Measurements from ENCODE around the gene RRP8. TPM values are rescaled to one million over a fixed set of nuclear protein-coding genes. Genes with fewer than 3 reads are reported as not detected.

RRP8 gene
- total RNA-seq, 4 donors from 2014 or later: 10.9 to 23.5 (median 15.7) TPM

GRCh38 chr11:6616596-6617250 lies 13.3 kb upstream of the RRP8 start:
- 89% methylated on average over 10 to 14 of the region's 14 CpGs for WGBS, 2 donors
- TF ChIP-seq POLR2A (IDR thresholded peaks at IDR 0.05) (no peak), CTCF (IDR thresholded peaks at IDR 0.05) (no peak)
- intact Hi-C loops (cut with DNase I): loop anchor here (10.0 kb wide), 1 partner anchor 132 kb away; the partner anchor contains the start of genes ARFIP2 and TIMM10B
- Histone ChIP-seq H3K4me1 (peaks cover 15 to 40% (median 30%) of the 10 kb centered on the region in 3 donors), H3K36me3 (peaks cover 5 to 32% (median 7%) of the 10 kb centered on the region in 3 donors), H3K9me3 (no peaks in the 10 kb centered on the region), H3K27ac (peak overlapping the region in 1 of 4 donors; percentile 96), H3K27me3 (no peaks in the 10 kb centered on the region), H3K4me3 (no peak overlapping the region)
- DNase-seq: no peak

- H3K27ac ChIP-seq: no peak overlapping the region
- H3K27me3 ChIP-seq: no peaks in the 10 kb centered on the region
- intact Hi-C loops (cut with DNase I): loop anchor here (10.0 kb wide), 1 partner anchor 131 kb away; the partner anchor contains the start of genes ARFIP2 and TIMM10B
- H3K36me3 ChIP-seq: peaks cover 5 to 34% (median 7%) of the 10 kb centered on the region in 3 donors
- peaks cover 21 to 47% (median 35%) of the 10 kb centered on the region in 3 donors for H3K4me1 ChIP-seq
- no peak for DNase-seq
- H3K9me3 ChIP-seq: no peaks in the 10 kb centered on the region
- TF ChIP-seq POLR2A (IDR thresholded peaks at IDR 0.05) (no peak), CTCF (IDR thresholded peaks at IDR 0.05) (no peak)
- WGBS, 2 donors: 91 to 93% methylated on average over 8 to 9 of the region's 9 CpGs
- H3K4me3 ChIP-seq: no peak overlapping the region
Observed at GRCh38 chr11:6615882-6616585, 12.6 kb upstream of the RRP8 start.

GRCh38 chr11:6615046-6615445 lies 11.6 kb upstream of the RRP8 start:
- Histone ChIP-seq H3K9me3 (no peaks in the 10 kb centered on the region), H3K4me1 (peaks cover 26 to 57% (median 40%) of the 10 kb centered on the region in 3 donors), H3K27me3 (no peaks in the 10 kb centered on the region), H3K4me3 (no peak overlapping the region), H3K36me3 (peaks cover 12 to 43% (median 17%) of the 10 kb centered on the region in 3 donors), H3K27ac (peak overlapping the region in 1 of 4 donors; percentile 38)
- DNase-seq: no peak
- intact Hi-C loops (cut with DNase I): loop anchor here (10.0 kb wide), 1 partner anchor 130 kb away; the partner anchor contains the start of genes ARFIP2 and TIMM10B
- WGBS, 2 donors: 92 to 100% methylated on average over 5 of the region's 5 CpGs
- TF ChIP-seq POLR2A (IDR thresholded peaks at IDR 0.05) (no peak), CTCF (IDR thresholded peaks at IDR 0.05) (no peak)

- Histone ChIP-seq H3K9me3 (no peaks in the 10 kb centered on the region), H3K4me1 (peaks cover 26 to 58% (median 35%) of the 10 kb centered on the region in 3 donors), H3K27me3 (no peaks in the 10 kb centered on the region), H3K36me3 (peaks cover 17 to 49% (median 23%) of the 10 kb centered on the region in 3 donors), H3K27ac (peak overlapping the region in 1 of 4 donors; percentile 38), H3K4me3 (no peak overlapping the region)
- DNase-seq: no peak
- intact Hi-C loops (cut with DNase I): loop anchor here (10.0 kb wide), 1 partner anchor 130 kb away; the partner anchor contains the start of genes ARFIP2 and TIMM10B
- no peak for TF ChIP-seq POLR2A (IDR thresholded peaks at IDR 0.05)
- TF ChIP-seq CTCF (IDR thresholded peaks at IDR 0.05): no peak
- 71 to 100% methylated on average over 1 of the region's 2 CpGs for WGBS, 2 donors
Observed at GRCh38 chr11:6614446-6614845, 11.0 kb upstream of the RRP8 start.

- H3K4me3 ChIP-seq: no peak overlapping the region
- no peak for DNase-seq
- H3K36me3 ChIP-seq: peaks cover 27 to 59% (median 29%) of the 10 kb centered on the region in 3 donors
- TF ChIP-seq POLR2A (IDR thresholded peaks at IDR 0.05): no peak
- no peak for TF ChIP-seq CTCF (IDR thresholded peaks at IDR 0.05)
- intact Hi-C loops (cut with DNase I): loop anchor here (10.0 kb wide), 1 partner anchor 129 kb away; the partner anchor contains the start of genes ARFIP2 and TIMM10B
- 90% methylated on average over 3 of the region's 3 CpGs for WGBS, 2 donors
- no peaks in the 10 kb centered on the region for H3K27me3 ChIP-seq
- no peaks in the 10 kb centered on the region for H3K9me3 ChIP-seq
- peak overlapping the region; percentile 93 to 99 (median 98) for H3K27ac ChIP-seq
- peaks cover 24 to 62% (median 35%) of the 10 kb centered on the region in 3 donors for H3K4me1 ChIP-seq
Observed at GRCh38 chr11:6613496-6613895, 10.1 kb upstream of the RRP8 start.
